Activated CD4-positive, alpha-beta T cell treated with anti-CD3 and anti-CD28 coated beads, Interleukin-2, amount 50 U/mL, for 48 hours (primary cell): Measurements from ENCODE around the gene PEX14.

Experiments
- DNase-seq, 2 experiments: peaks; one replicate each; pipeline ENCODE4 v3.0.0-alpha.2; 2020

Gene PEX14

DNA sequence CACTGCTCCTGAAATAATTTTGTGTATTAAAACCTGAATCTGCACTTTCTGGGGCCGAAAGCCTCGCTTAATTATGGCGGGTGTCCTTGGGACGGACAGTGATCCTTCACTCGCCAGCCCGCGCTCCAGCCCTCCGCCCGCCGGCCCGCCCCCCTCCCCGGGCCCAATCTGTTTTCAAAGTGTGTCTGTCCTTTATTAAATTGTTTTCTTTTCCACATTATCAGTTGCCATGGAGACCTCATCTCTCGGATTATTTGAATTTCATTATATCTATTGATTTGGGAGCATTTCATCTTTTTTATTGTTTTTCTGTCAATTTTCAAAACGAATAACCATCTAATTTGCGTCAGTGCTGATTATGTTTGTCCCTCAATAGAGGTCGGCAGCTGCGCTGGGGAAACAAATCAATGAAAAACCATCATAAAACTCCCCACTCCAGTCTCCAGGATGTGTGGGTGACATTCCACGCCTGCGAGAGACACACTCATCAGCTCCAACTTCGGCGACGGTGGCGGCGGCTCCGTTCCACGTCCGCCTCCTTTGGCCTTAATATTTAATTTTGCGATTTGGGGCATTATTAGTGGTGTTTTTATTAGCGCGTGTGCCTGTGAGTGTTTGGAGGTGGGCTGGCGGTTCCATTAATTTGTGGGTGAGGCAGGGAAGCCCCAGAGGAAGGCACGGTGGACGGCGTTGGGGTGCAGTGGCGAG, 197.7 kb downstream of the PEX14 start:
- DNase-seq: no peak

DNA sequence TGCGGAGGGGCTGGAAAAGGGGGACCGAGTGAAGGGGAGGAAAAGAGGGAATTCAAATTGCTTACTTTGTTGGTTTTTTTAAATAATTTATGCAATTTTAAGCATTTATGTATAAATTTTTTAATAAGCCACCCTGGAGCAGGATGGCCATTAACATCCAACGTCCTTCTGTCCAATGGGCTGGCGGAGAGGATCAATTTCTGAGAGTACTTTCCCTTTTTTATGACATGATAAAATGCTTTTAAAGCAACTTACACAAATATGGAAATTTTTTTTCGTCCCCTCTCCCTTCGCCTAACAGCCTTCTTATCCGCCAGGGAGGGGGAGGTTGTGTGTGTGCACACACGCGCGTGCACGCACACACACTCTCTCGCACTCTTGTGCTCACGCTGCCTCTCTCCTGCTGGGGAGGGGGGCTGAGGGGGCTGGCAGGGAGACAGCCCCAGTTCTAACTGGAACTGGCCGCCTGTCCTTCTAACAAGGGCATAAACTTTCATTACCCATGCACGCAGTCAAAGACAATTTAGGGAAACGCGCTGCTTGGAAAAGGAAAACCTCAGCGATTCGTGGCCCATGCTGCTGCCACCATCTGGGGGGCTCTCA, 198.5 kb downstream of the PEX14 start:
- no peak for DNase-seq

DNA sequence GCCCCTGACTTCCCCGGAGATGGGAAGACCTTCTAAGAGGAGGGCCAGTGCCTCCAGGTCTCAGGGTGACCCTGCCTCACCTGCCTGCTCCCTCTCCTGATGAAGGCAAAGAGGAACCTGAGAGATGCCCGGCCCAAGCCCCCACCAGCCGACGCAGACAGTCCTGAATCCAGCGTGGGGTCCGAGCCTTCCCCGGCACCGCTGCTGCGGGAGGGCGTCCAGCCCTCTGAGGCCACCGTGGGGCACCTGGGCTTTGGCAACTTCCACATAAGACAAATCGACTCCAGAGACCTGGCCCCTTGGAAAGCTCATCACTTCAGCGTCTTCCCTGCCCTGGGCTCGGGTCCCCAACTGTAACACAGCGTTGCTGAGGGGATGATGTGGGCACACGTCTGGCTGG, 199.5 kb downstream of the PEX14 start:
- no peak for DNase-seq

DNA sequence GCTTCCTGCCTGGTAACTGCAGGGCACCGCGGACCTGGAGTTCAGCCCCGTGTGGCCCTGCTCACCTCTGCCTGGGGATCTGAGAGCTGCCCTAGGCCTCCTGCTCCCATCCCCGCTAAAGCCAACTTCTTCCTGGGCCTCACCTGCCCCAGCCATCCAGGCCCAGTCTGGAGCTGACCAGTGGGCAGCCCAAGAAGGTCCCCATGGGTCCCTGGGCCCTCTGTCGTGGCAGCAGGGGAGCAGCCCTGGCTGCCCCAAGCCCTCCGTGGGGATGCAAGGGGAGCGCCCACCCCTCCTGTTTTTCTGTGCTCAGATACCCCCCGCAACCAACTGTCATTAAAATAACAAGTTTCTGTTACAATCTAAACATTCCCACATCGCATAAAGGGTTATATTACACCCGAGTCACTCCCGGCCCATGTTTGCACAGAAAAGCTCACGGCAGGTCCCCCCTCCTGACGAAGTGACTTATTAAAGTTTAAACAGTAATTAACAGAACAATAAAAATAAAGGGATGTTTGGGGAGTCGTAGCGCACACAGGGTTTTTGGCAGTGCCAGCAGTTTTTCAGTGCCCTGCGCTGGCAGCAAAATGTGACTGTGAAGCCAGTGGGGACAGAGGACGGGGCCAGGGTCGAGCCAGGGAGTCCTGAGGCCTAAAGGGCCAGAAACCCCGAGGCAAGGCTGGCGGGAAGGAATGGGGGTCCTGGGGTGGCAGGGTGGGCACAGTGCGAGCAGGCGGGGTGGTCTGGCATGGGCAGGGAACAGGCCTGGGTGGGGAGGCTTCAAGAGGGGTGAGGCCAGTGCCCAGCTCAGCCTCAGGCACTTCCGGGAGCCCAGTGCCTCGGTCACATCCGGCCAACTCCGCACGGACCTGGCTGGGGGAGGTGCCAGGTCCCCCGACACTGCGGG, 200.2 kb downstream of the PEX14 start:
- no peak for DNase-seq

DNA sequence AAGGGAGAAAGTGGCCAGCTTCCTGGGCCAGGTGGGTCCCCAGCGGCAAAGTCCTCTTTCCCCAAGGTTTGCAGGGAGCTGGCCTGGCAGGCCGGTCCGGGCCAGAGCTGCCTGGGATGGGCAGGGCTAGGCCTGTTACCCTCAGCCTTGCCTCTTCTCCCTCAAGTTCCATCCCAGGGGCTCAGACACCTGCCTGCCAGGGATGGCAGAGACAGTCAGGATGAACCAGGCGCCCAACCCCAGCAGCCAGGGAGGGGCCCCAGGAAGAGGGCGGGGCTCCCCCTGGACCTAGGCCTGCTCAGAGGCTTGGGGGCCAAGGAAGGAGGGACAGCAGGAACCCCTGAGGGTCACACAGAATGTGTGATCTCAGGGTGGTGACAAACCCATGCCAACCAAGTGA, 201.1 kb downstream of the PEX14 start:
- DNase-seq: no peak

DNA sequence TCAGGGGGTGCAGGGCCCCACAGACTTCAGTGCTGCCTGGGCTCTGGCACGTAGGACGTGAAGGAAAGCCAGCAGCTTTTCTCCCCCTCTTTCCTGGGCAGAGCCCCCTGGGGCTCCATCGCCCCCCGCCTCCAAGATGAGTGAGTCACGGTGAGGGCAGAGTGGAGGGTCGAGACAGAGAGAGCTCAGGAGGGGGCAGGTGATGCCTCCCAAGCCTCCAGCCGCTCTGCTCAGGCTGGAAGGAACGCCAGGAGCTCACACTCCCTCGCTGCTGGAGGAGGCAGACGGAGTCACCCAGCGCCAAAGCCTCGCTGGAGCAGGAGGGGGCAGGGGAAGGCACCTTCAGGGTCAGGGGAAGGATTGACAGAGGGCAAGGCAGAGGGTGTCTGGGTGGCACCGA, 202.2 kb downstream of the PEX14 start:
- no peak for DNase-seq

DNA sequence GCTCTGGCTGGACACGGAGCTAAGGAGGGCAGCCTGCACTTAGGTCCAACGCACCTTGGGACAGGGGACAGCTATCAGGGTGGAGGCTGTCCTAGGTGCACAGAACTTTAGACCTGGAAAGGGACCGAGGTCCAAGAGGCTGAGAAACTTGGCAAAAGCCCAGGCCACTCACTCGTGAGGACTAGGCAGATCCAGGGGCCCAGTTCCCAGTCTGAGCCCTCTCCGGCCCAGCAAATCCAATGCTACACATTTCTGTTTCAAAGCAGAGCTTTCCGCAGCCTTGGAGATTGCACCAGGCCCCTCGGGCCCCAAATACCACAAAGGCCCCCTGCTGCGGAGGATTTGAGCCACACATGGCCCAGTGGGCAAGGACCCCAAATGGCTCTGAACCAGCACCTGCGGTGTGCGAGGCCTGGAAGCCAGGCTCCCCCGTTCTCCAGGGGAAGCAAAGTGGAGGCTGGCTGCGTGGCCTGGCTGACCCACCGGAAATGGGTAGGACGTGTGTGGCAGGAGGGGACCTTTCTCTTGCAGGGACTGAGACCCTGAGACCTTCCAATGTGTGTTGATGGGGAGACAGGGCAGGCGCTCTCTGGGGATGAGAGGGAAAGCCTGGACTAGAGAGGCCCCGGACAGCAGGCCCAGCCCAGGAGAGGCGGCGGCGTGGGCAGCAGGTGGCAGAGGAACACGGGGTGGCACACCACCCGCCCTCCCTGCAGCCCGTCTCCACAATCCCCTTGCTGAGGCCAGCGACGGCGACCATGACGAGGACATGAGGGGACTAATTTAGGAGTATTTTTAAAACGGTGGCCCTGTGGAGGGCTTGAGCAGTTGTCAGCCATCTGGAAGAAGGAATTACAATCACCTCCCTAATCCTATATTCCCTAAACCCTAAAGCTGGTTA, 203.0 kb downstream of the PEX14 start:
- DNase-seq: no peak

DNA sequence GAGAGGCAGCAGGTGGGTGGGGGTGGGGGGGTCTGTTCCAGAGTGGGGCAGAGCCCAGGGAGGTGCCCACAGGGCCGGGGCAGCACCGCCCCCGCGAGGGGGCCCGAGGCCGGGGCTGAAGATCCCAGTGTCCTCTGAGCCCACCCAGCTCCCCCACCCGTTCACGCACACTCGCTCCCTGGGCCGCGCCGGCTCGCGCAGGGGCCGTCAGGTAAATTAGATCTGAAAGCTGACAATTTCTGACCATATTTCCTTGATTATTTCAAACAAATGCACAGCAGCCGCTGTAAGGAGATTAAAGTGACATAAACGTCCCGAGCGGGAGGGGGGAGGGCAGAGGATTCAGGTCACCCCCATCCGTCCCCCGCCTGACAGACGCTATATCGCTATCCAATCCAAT, 203.7 kb downstream of the PEX14 start:
- DNase-seq: no peak

DNA sequence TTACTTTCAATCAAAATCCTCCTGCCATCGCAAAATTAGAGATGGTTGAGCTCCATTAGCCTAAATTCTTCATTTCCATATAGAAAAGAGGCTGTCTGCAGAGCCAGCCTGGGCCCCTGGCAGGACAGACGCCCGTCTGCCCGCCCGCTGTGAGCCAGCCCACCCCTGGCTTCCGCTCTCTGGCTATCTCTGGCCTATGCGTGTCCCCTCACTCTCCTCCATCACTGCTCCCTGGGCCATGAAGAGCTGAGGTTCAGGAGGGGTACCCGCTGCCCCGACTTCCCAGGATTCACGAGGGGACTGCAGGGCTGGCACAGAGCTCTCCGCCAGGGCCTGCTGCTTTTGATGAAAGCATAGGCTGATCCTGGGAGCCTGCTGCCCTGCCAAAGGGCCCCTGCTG, 204.1 kb downstream of the PEX14 start:
- no peak for DNase-seq

DNA sequence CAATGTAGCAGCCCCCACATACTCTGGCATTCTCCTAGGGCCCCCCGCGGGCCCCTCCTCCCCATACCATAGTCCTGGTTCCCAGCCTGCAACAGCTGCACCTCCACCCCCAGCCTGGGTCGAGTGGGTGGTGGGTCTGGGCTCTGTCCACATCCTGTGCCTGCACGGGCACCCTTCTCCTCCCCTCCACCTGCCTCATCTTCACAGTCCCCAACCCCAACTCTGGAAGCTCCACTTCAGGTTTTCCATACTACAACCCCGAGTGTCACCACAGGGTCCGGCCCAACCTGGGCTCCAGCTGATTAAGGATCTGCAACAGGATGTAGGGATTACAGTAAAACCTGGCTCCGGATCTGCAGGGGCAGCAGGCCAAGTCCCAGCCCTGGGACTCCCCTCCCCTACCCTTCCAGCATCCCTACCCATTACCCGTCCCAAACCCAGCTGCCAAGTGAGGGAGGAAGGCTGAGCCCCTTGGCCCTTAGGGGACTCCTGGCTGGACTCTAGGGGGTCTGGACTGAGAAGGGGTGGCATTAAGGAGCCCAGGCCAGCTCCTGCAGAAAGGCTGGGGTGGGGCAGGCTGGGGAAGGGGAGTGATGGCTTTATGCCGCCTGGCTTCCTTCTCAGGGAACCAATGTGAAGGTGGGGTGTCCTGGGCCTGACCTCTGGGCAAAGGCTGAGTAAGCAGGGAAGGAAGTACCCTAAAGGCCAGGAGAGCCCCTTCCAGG, 204.9 kb downstream of the PEX14 start:
- no peak for DNase-seq
